Adipocyte (in vitro differentiated cells): ENCODE measurements around the gene DAGLA.

Experiments
- DNase-seq: peaks from one replicate; pipeline ENCODE4 v3.0.0-alpha.2; 2015; ENCODE audit warnings: low read depth
- H3K27me3 ChIP-seq: replicated peaks from 2 replicates; pipeline ENCODE4 v1.7.0; 2013; ENCODE audit warnings: mild to moderate bottlenecking, low read length, moderate library complexity; ENCODE audit not compliant: control insufficient read depth, insufficient read depth
- H3K36me3 ChIP-seq: 2 replicates; pipeline ENCODE4 v1.7.0; 2013; ENCODE audit warnings: low read length, mild to moderate bottlenecking, moderate library complexity; ENCODE audit not compliant: control insufficient read depth, insufficient read depth, severe bottlenecking
- H3K4me1 ChIP-seq: 2 replicates; pipeline ENCODE4 v1.7.0; 2013; ENCODE audit warnings: mild to moderate bottlenecking, low read length, moderate library complexity; ENCODE audit not compliant: control insufficient read depth, insufficient read depth
- H3K4me3 ChIP-seq: 2 replicates; pipeline ENCODE4 v1.7.0; 2013; ENCODE audit warnings: mild to moderate bottlenecking, low read length, moderate library complexity
- H3K9ac ChIP-seq: 2 replicates; pipeline ENCODE4 v1.7.0; 2013; ENCODE audit warnings: mild to moderate bottlenecking, low read length, moderate library complexity
- H3K9me3 ChIP-seq: 2 replicates; pipeline ENCODE4 v1.7.0; 2013; ENCODE audit warnings: mild to moderate bottlenecking, low read length, moderate library complexity; ENCODE audit not compliant: control insufficient read depth

Gene DAGLA

DNA sequence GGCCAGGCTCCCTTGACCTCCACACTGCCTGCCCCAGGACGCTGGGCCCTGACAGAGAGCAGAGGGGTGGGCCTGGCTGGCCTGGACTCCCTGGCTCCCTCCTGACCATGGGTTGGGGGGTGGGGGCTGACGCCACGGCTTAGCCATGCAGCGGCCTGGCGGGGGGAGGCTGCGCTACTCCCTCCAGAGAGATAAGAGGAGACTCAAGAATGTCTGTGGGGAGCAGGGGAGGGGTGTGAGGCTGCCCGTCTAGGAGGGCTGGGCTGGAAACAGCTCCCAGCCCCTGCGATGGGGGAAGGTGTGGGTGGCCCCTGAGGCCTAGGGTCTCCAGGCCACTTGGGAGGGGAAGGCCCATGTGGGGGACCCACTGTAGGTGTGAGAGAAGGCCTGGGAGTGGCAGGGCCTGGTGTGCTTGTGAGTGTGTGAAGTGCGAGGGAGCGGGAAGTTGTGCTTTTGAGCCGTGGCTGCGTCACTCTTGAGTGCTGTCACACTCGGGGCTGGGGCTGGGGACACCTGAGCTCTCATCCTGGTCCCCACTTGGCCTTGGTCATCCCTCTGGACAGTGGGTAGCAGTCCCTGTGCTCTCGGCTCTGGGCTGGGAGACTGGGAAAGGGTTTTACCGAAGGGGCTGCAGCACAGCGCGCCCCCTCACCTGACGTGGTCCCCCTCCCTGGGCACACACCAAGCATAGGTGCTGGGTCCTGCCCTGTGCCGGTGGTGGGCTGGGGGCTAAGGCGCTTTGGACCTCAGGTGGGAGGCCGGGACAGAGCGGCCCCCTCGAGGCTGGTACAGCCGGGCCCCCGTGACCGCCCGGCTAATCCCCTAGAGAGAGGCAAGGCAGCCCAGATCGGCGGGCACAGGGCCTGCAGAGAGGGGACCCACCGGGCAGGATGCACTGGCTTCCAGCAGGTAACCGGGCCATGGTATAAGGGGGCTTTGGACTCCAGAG lies 74.6 kb downstream of the DAGLA start:
- no peak for DNase-seq
- H3K4me3 ChIP-seq = no peak overlapping the region
- H3K9me3 ChIP-seq = no peaks in the 10 kb centered on the region
- peaks cover 6% of the 10 kb centered on the region for H3K27me3 ChIP-seq
- no peak overlapping the region for H3K9ac ChIP-seq
- H3K36me3 ChIP-seq = no peaks in the 10 kb centered on the region
- H3K4me1 ChIP-seq = no peaks in the 10 kb centered on the region

DNA sequence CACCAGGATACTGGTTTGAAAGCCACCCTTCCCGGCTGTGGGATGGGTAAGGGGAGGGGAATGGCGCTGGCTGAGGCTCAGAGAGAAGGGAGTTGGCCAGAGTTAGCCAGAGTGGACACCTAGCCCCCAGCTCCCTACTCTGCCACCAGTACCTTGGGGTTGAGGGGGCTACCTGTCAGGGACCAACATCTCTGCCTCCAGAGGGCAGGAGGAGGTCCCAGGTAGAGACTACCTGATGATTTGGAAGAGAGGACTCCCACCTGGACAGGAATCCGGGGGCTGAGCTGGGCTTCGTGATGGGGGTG lies 75.9 kb downstream of the DAGLA start:
- Histone ChIP-seq H3K4me1 (no peaks in the 10 kb centered on the region), H3K36me3 (no peaks in the 10 kb centered on the region), H3K4me3 (no peak overlapping the region), H3K9ac (no peak overlapping the region), H3K27me3 (peaks cover 13% of the 10 kb centered on the region), H3K9me3 (no peaks in the 10 kb centered on the region)
- DNase-seq = no peak

GRCh38 chr11:61756452-61757212 lies 76.4 kb downstream of the DAGLA start:
- Histone ChIP-seq H3K27me3 (peaks cover 17% of the 10 kb centered on the region), H3K4me1 (no peaks in the 10 kb centered on the region), H3K36me3 (no peaks in the 10 kb centered on the region), H3K9me3 (no peaks in the 10 kb centered on the region), H3K4me3 (no peak overlapping the region), H3K9ac (no peak overlapping the region)
- DNase-seq = no peak

DNA sequence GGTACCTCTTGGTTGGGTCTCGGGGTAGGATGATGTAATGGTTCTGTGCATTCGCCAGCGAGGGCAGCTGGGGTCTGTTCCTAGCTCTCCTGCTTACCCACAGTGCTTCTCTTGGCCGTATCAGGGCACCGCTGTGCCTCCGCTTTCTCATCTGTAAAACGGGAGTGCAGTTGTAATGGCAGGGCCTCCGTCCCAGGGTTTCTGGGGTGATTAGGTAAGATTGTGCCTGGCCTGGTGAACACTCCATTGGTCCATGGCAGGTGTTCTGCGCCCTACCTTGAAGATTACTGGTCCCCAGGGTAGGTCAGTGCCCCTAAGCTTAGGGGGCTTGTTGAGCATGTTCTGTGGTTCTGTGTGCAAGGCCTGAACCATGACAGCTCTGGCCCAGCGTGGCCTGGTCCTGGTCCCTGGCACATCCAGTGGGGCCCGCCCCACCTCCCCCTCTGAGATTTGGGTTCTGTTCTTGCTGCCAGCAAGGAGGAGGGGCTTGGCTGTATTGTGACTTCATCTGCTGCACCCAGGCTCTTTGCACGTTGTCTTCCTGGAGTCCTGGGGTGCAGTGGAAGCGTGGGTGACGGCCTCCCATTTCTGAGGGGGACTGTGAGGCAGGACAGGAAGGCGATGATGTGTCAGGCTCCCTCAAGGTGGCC lies 77.1 kb downstream of the DAGLA start:
- H3K4me1 ChIP-seq = no peaks in the 10 kb centered on the region
- no peaks in the 10 kb centered on the region for H3K36me3 ChIP-seq
- H3K9ac ChIP-seq = no peak overlapping the region
- no peak for DNase-seq
- no peak overlapping the region for H3K4me3 ChIP-seq
- H3K27me3 ChIP-seq = peaks cover 18% of the 10 kb centered on the region
- no peaks in the 10 kb centered on the region for H3K9me3 ChIP-seq

DNA sequence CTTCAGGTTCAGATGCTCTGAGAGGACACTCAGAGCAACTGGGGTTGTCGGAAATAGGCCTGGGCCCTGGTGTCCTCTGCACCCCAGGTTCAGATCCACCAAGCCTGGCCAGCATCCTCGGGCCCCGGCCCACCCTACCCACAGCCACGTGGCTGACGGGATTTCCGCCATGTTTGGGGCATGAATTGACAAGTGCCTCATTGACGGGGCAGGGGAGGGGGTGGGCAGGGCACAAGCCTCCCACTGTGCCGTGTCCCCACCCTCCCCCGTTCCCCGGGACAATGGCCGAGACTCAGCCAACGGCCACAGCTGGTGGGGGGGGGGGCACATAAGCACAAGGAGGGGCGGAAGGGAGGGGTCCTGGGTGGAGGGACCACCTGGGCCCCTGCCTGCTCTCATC lies 80.8 kb downstream of the DAGLA start:
- DNase-seq = no peak
- Histone ChIP-seq H3K9ac (no peak overlapping the region), H3K9me3 (no peaks in the 10 kb centered on the region), H3K4me1 (no peaks in the 10 kb centered on the region), H3K36me3 (no peaks in the 10 kb centered on the region), H3K27me3 (peaks cover 37% of the 10 kb centered on the region), H3K4me3 (no peak overlapping the region)

DNA sequence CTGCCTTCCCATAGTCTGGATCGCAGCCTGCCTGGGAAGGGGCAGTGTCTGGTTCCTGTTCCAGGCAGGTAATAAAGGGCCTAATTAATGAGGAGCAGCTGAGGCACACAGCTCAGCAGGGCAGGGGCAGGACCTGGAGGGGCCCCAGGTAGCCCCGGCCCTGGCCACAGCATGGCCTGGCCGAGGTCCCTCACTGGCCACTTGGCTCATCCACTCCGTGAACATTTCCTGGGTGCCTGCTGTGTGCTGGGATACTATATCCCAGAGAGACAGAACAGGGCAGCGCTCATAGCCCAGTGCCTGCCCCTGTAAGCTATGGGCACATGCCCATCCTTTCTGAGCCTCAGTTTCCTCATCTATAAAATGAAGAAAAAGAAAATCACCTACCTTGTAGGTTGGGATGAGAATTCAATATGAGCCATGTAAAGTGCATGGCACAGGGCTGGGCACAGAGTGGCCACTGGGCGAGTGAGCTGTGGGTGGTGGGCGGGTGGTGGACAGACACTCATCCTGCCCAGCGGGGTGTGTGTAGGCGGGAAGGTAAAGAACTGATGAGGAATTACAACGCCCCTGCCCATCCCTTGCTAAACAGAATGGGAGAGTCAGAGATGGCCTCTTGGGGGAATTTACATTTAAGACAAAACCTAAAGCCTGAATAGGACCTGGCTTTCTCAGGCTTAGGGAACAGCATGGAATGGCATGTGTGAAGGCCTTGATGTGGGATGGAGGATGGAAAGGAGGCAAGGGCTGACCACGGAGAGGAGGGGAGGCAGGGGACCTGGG lies 81.4 kb downstream of the DAGLA start:
- H3K4me1 ChIP-seq = no peaks in the 10 kb centered on the region
- H3K9ac ChIP-seq = no peak overlapping the region
- no peak for DNase-seq
- no peak overlapping the region for H3K4me3 ChIP-seq
- H3K27me3 ChIP-seq = peaks cover 37% of the 10 kb centered on the region
- H3K36me3 ChIP-seq = no peaks in the 10 kb centered on the region
- no peaks in the 10 kb centered on the region for H3K9me3 ChIP-seq

DNA sequence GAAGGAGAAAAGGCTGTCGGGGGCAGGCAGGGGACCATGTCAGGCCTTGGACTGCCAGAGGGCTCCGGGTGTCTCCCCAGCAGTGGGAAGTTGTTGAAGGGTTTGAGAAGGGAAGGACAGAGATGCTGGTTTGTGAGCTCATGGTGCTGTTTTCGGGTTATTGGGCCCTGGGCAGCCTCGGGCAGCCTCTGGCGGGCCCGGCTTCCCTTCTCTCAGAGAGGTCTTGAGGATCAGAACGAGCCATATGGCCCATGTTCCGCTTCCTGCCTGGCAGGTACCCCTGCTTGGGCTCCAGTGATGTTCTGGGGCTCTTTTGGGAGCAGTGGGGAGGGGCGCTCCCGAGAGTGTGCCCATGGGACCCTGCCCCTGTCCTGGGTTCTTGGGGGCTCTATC lies 82.0 kb downstream of the DAGLA start:
- H3K9me3 ChIP-seq = no peaks in the 10 kb centered on the region
- no peak overlapping the region for H3K9ac ChIP-seq
- no peak overlapping the region for H3K4me3 ChIP-seq
- H3K4me1 ChIP-seq = no peaks in the 10 kb centered on the region
- H3K27me3 ChIP-seq = peaks cover 37% of the 10 kb centered on the region
- H3K36me3 ChIP-seq = no peaks in the 10 kb centered on the region
- DNase-seq = no peak

DNA sequence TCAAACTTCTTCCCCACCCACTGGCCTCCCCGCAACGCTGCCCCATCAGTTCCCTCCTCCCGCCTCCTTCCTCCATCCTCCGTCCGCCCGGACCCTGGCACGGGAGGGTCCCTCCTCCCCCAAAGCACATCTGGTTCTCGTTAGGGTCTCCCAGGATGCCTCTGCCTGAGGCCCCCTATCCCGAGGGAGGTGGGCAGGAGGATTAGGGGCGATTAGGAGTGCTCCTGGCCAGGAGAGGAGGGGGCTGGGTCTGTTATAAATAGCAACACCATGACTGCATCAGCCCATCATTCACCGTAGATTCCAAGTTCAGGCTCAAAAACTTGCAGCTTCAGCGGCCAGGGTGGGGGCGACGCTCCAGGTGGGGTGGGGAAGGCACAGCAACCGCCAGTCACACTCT lies 82.6 kb downstream of the DAGLA start:
- H3K4me3 ChIP-seq = no peak overlapping the region
- no peak for DNase-seq
- peaks cover 37% of the 10 kb centered on the region for H3K27me3 ChIP-seq
- H3K36me3 ChIP-seq = no peaks in the 10 kb centered on the region
- no peaks in the 10 kb centered on the region for H3K4me1 ChIP-seq
- H3K9ac ChIP-seq = no peak overlapping the region
- no peaks in the 10 kb centered on the region for H3K9me3 ChIP-seq

DNA sequence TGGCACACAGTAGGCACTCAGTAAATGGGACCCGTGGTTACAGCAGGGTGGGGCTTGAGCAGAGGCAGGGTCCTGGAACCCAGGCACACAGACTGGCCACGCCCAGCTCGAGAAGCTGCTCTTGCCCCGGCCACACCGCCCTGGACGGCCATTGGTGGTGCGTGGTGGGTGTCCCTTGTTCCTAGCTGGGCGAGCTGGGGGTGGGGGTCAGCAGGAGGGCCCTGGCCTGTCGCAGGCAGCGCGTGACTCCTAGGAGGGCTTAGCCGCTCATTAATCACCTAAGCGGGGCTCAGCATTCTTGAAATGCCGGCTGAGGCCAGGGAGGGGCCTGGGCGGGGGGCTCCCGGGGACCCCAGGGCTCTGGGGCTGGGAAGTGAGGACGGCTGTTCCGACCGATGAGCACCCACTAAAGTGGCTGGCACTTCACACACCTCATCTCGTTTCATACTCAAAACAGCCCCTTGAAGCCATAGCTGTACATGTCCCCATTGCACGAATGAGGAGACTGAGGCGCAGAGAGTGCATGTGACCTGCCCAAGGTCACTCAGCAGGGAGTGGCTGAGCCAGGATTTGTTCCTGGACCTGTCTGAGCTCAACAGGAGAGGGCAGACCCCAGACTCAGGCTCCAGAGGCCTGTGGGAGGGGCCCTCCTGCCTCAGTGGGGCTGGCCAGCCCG lies 83.9 kb downstream of the DAGLA start:
- H3K27me3 ChIP-seq = peaks cover 37% of the 10 kb centered on the region
- no peak for DNase-seq
- no peaks in the 10 kb centered on the region for H3K36me3 ChIP-seq
- H3K4me1 ChIP-seq = no peaks in the 10 kb centered on the region
- H3K9ac ChIP-seq = no peak overlapping the region
- no peak overlapping the region for H3K4me3 ChIP-seq
- H3K9me3 ChIP-seq = no peaks in the 10 kb centered on the region

DNA sequence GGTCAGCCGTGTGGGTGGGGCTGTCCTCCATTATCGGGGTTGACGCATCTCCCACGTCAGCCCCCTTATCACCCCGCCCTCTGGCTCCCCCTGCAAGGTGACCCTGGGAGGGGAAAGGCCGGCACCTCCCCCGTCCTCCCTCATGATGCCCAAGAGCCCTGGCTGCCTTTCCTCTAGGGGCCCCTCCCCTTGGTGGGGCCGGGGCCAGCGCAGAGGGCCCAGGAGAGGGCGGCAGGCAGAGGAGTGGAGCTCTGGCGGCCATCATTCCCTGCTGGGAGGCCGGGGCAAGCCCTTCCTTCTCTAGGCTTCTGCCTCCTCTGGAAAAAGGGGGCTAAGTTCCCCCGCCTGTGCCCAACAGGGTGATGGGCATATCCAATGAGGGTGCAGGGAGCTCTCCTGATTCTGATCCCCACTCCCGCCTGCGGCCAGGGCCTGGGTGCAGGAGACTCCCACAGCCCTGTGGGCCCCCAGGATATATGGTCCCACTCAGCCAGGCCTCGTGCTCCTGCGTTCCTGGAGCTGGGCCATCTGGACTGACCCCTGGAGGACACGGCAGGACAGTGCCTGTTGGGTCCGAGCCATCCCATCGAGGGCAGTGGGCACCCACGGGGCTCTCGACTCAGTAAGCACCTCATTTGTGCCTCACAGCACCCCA lies 84.5 kb downstream of the DAGLA start:
- Histone ChIP-seq H3K9me3 (no peaks in the 10 kb centered on the region), H3K4me3 (no peak overlapping the region), H3K27me3 (peaks cover 39% of the 10 kb centered on the region), H3K4me1 (no peaks in the 10 kb centered on the region), H3K36me3 (no peaks in the 10 kb centered on the region), H3K9ac (no peak overlapping the region)
- no peak for DNase-seq
